Lung (tissue), 12 donors: ENCODE measurements around the gene CLCNKA. TPM values are rescaled to one million over a fixed set of nuclear protein-coding genes. Genes with fewer than 3 reads are reported as not detected.

Experiments used
- ATAC-seq: fragments of 200-7000 bp; cut with Tn5 transposase; one replicate; pipeline ENCODE4 v1.9.1; 2020; ENCODE audit warnings: moderate number of reproducible peaks; ENCODE audit not compliant: insufficient read depth, low FRiP score
- DNase-seq, 3 donors: peaks; one replicate each; pipeline ENCODE4 v3.0.0-alpha.2; 2013 to 2017
- H3K27ac ChIP-seq, 2 donors: one replicate each; pipeline ENCODE4 v1.5.1; 2013; ENCODE audit warnings: mild to moderate bottlenecking in 2 of 2, moderate library complexity in 2 of 2, control low read depth in 1 of 2, inconsistent platforms in 1 of 2, low read depth in 1 of 2, low read length in 1 of 2
- H3K27me3 ChIP-seq, 3 donors: one replicate each; pipeline ENCODE4 v1.5.1; 2013; ENCODE audit warnings: low read length in 2 of 3; ENCODE audit not compliant: control insufficient read depth in 3 of 3, insufficient read depth in 3 of 3
- H3K36me3 ChIP-seq, 4 donors: one replicate each; pipeline ENCODE4 v1.5.1; 2013; ENCODE audit warnings: low read length in 4 of 4, mild to moderate bottlenecking in 1 of 4, moderate library complexity in 1 of 4; ENCODE audit not compliant: control insufficient read depth in 4 of 4, insufficient read depth in 4 of 4
- H3K4me1 ChIP-seq, 5 donors: one replicate each; pipeline ENCODE4 v1.5.1; 2013; ENCODE audit warnings: low read length in 5 of 5, mild to moderate bottlenecking in 2 of 5, moderate library complexity in 1 of 5; ENCODE audit not compliant: control insufficient read depth in 5 of 5, insufficient read depth in 5 of 5
- H3K4me3 ChIP-seq: one replicate; pipeline ENCODE4 v1.5.1; 2013; ENCODE audit warnings: mild to moderate bottlenecking, control low read depth, moderate library complexity
- H3K9ac ChIP-seq, 2 donors: one replicate each; pipeline ENCODE4 v1.5.1; 2013; ENCODE audit warnings: low read length in 2 of 2, control low read depth in 1 of 2; ENCODE audit not compliant: insufficient read depth in 1 of 2
- H3K9me3 ChIP-seq, 4 donors: one replicate each; pipeline ENCODE4 v1.5.1; 2013; ENCODE audit warnings: low read length in 3 of 4, mild to moderate bottlenecking in 1 of 4, moderate library complexity in 1 of 4; ENCODE audit not compliant: control insufficient read depth in 4 of 4, insufficient read depth in 3 of 4
- WGBS, 2 donors: extraction: QIAGEN DNeasy Blood & Tissue Kit; methylation state at CpG; one replicate each; pipeline ENCODE4 v1.1.7; 2013; 5-methylcytosine and 5-hydroxymethylcytosine counted together
- polyA plus RNA-seq, 2 donors: library from polyadenylated mRNA; stranded (reverse); fragments of 200-250 nt; gene quantifications; one replicate each; pipeline ENCODE4 v1.2.1, GENCODE V29; 2013
- total RNA-seq, 2 donors: library from RNA; depleted of rRNA in 1 of 2; stranded (reverse); fragments of >200 nt in 1 of 2; gene quantifications; one replicate each; pipeline ENCODE4 v1.2.1, GENCODE V29; 2014 to 2021
- TF ChIP-seq, protein P1 (sequence below): IDR thresholded peaks from 2 replicates; pipeline ENCODE4 v1.5.1; 2012; ENCODE audit warnings: mild to moderate bottlenecking; ENCODE audit errors: control extremely low read depth, extremely low read depth
- donor health status: control.
- donor health status: control.
- donor health status: Bipolar disorder and iron deficiency.
- donor health status: healthy.
- donor health status: DM: yes; HTN: yes; CAD: no.

CLCNKA gene
- total and polyA plus RNA-seq, 4 donors: 0.10 to 1.3 (median 0.17) TPM; not detected in 1

DNA sequence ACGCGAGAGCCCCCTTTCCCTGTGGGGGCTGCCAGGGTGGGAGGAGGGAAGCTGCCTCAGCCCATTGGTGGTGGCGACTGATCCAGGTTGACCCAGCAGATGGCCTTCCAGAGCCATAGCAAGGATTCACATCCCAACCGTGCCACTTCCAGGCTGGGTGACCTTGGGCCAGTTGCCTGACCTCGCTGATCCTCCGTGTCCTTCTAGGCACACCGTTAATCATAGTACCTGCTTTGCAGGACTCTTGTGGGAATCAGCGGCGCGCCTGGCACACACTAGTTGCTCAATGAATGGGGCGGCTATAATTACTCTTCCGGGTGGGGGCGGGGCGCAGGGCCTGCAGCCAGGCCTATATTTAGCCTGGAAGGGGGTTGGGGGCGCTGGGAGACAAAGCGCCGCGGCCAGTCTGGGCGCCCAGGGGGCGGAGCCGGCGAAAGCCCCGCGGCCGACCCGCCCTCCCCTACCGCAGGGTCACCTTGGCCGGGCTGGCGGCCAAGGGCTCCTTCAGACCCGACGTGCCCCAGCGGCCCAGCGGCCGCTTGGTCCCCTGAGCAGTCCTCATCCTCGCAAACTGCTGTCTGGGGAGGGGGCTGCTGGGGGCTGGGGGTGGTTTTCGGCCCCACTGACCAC, 9.1 kb upstream of the CLCNKA start:
- Histone ChIP-seq H3K4me1 (peaks cover 0 to 20% (median 2%) of the 10 kb centered on the region in 5 donors), H3K27ac (peak overlapping the region; percentile 18 to 97), H3K4me3 (no peak overlapping the region), H3K9ac (no peak overlapping the region), H3K36me3 (no peaks in the 10 kb centered on the region), H3K9me3 (no peaks in the 10 kb centered on the region), H3K27me3 (no peaks in the 10 kb centered on the region)
- ATAC-seq (peak; percentile 14), DNase-seq (peak; percentile 73 to 84 (median 81))
- TF ChIP-seq, protein P1, sequence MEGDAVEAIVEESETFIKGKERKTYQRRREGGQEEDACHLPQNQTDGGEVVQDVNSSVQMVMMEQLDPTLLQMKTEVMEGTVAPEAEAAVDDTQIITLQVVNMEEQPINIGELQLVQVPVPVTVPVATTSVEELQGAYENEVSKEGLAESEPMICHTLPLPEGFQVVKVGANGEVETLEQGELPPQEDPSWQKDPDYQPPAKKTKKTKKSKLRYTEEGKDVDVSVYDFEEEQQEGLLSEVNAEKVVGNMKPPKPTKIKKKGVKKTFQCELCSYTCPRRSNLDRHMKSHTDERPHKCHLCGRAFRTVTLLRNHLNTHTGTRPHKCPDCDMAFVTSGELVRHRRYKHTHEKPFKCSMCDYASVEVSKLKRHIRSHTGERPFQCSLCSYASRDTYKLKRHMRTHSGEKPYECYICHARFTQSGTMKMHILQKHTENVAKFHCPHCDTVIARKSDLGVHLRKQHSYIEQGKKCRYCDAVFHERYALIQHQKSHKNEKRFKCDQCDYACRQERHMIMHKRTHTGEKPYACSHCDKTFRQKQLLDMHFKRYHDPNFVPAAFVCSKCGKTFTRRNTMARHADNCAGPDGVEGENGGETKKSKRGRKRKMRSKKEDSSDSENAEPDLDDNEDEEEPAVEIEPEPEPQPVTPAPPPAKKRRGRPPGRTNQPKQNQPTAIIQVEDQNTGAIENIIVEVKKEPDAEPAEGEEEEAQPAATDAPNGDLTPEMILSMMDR: no peak
- WGBS, 2 donors: 4 to 6% methylated on average over 26 to 36 of the region's 36 CpGs

DNA sequence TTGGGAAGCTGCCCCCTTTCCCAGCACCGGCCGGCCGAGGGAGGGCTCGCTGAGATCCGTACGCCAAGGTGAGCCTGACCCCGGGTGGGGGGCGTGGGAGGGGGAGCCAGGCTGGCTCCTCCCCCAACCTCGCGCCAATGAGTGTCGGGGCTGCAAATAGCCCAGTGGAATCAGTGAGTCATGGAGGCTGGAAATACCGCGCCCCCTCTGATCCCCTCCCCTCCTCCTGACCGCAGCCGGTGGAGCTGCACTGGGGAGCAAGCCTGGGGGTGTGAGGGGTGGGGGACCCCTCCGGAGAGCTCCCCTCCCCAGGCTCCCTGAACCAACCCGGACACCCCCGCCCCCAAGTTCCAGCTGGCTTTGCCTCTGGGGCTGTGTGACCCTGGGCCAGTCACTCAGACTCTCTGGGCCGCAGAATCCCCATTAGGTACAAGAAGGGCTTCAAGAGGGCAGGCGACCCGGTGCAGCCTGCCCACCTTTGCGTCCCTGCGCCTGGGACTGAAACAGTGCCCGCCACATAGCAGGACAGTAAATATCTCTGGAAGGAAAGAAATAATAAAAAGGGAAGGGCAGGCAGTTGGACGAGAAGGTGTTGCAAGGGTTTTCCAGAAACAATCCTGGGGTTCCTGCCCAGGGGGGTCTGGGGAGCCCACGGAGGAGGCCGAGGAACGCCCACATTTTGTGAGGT, 8.5 kb upstream of the CLCNKA start:
- WGBS, 2 donors: 28 to 30% methylated on average over 28 of the region's 28 CpGs
- H3K27me3 ChIP-seq: no peaks in the 10 kb centered on the region
- H3K36me3 ChIP-seq: no peaks in the 10 kb centered on the region
- no peak overlapping the region for H3K9ac ChIP-seq
- peak overlapping the region; percentile 23 to 97 for H3K27ac ChIP-seq
- TF ChIP-seq, protein P1: no peak
- DNase-seq: peak; percentile 60 to 74 (median 61)
- H3K9me3 ChIP-seq: no peaks in the 10 kb centered on the region
- H3K4me1 ChIP-seq: peaks cover 0 to 26% (median 6%) of the 10 kb centered on the region in 5 donors
- peak; percentile 27 for ATAC-seq
- H3K4me3 ChIP-seq: no peak overlapping the region

DNA sequence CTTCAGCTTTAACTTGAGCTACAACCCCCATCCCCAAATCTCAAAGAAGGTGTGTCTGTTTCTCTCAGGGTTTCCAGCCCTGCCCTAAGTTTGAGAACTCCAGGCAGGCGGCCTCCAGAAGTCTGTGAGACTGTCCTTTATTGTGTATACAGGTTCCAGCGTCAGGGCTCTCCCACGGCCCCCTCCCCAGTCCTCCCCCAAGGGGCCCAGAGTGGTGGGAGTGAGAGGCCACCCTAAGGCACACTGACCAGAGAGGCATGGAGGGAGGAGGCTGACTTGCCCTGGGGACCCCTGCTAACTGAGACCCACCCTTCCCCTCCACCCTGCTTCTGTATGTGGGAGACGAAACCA, 8.0 kb upstream of the CLCNKA start:
- H3K9ac ChIP-seq: no peak overlapping the region
- H3K27ac ChIP-seq: peak overlapping the region; percentile 23 to 97
- peaks cover 0 to 31% (median 10%) of the 10 kb centered on the region in 5 donors for H3K4me1 ChIP-seq
- 70 to 72% methylated on average over 4 of the region's 4 CpGs for WGBS, 2 donors
- no peaks in the 10 kb centered on the region for H3K9me3 ChIP-seq
- no peaks in the 10 kb centered on the region for H3K36me3 ChIP-seq
- no peak overlapping the region for H3K4me3 ChIP-seq
- no peak for DNase-seq
- no peaks in the 10 kb centered on the region for H3K27me3 ChIP-seq
- ATAC-seq: no peak
- TF ChIP-seq, protein P1: no peak
